ENCODE measurements around the gene FHIT. TPM values are rescaled to one million over a fixed set of nuclear protein-coding genes. Genes with fewer than 3 reads are reported as not detected.

The FHIT gene
- total RNA-seq, 1 donor from 2014 or later: 20.2 TPM

- no peak overlapping the region for H3K4me3 Mint-ChIP-seq (ENCODE audit: unreplicated experiment)
- H3K4me1 Mint-ChIP-seq (ENCODE audit: unreplicated experiment): peaks cover 23% of the 10 kb centered on the region
- H3K9me3 Mint-ChIP-seq (ENCODE audit: unreplicated experiment): no peaks in the 10 kb centered on the region
- TF ChIP-seq CTCF (IDR thresholded peaks at IDR 0.05; ENCODE audit: unreplicated experiment): no peak
- no peak for DNase-seq (ENCODE audit: low spot score)
- H3K27me3 Mint-ChIP-seq (ENCODE audit: unreplicated experiment): peaks cover 1% of the 10 kb centered on the region
- peaks cover 4% of the 10 kb centered on the region for H3K36me3 Mint-ChIP-seq (ENCODE audit: low read depth, unreplicated experiment)
- no peak overlapping the region for H3K27ac Mint-ChIP-seq (ENCODE audit: unreplicated experiment)
Observed at GRCh38 chr3:60645801-60646200, 605.5 kb downstream of the FHIT start.

GRCh38 chr3:60643831-60644230 is 607.4 kb downstream of the FHIT start:
- H3K4me1 Mint-ChIP-seq (ENCODE audit: unreplicated experiment): peaks cover 23% of the 10 kb centered on the region
- DNase-seq (ENCODE audit: low spot score): no peak
- no peaks in the 10 kb centered on the region for H3K9me3 Mint-ChIP-seq (ENCODE audit: unreplicated experiment)
- no peak for TF ChIP-seq CTCF (IDR thresholded peaks at IDR 0.05; ENCODE audit: unreplicated experiment)
- H3K4me3 Mint-ChIP-seq (ENCODE audit: unreplicated experiment): no peak overlapping the region
- peaks cover 4% of the 10 kb centered on the region for H3K36me3 Mint-ChIP-seq (ENCODE audit: low read depth, unreplicated experiment)
- peaks cover 1% of the 10 kb centered on the region for H3K27me3 Mint-ChIP-seq (ENCODE audit: unreplicated experiment)
- H3K27ac Mint-ChIP-seq (ENCODE audit: unreplicated experiment): no peak overlapping the region

- no peak overlapping the region for H3K27ac Mint-ChIP-seq (ENCODE audit: unreplicated experiment)
- no peak overlapping the region for H3K4me3 Mint-ChIP-seq (ENCODE audit: unreplicated experiment)
- no peaks in the 10 kb centered on the region for H3K9me3 Mint-ChIP-seq (ENCODE audit: unreplicated experiment)
- TF ChIP-seq CTCF (IDR thresholded peaks at IDR 0.05; ENCODE audit: unreplicated experiment): no peak
- peaks cover 29% of the 10 kb centered on the region for H3K4me1 Mint-ChIP-seq (ENCODE audit: unreplicated experiment)
- no peak for DNase-seq (ENCODE audit: low spot score)
- peaks cover 1% of the 10 kb centered on the region for H3K27me3 Mint-ChIP-seq (ENCODE audit: unreplicated experiment)
- H3K36me3 Mint-ChIP-seq (ENCODE audit: low read depth, unreplicated experiment): peaks cover 4% of the 10 kb centered on the region
Observed at GRCh38 chr3:60641354-60641753, 609.9 kb downstream of the FHIT start.

GRCh38 chr3:60636846-60637245 is 614.4 kb downstream of the FHIT start:
- H3K9me3 Mint-ChIP-seq (ENCODE audit: unreplicated experiment): no peaks in the 10 kb centered on the region
- H3K36me3 Mint-ChIP-seq (ENCODE audit: low read depth, unreplicated experiment): no peaks in the 10 kb centered on the region
- DNase-seq (ENCODE audit: low spot score): no peak
- no peak overlapping the region for H3K27ac Mint-ChIP-seq (ENCODE audit: unreplicated experiment)
- no peaks in the 10 kb centered on the region for H3K27me3 Mint-ChIP-seq (ENCODE audit: unreplicated experiment)
- H3K4me3 Mint-ChIP-seq (ENCODE audit: unreplicated experiment): no peak overlapping the region
- TF ChIP-seq CTCF (IDR thresholded peaks at IDR 0.05; ENCODE audit: unreplicated experiment): no peak
- peaks cover 8% of the 10 kb centered on the region for H3K4me1 Mint-ChIP-seq (ENCODE audit: unreplicated experiment)

GRCh38 chr3:60633644-60634043 is 617.6 kb downstream of the FHIT start:
- Mint-ChIP-seq H3K4me1 (ENCODE audit: unreplicated experiment) (peaks cover 19% of the 10 kb centered on the region), H3K27ac (ENCODE audit: unreplicated experiment) (no peak overlapping the region), H3K27me3 (ENCODE audit: unreplicated experiment) (no peaks in the 10 kb centered on the region), H3K9me3 (ENCODE audit: unreplicated experiment) (no peaks in the 10 kb centered on the region), H3K36me3 (ENCODE audit: low read depth, unreplicated experiment) (no peaks in the 10 kb centered on the region), H3K4me3 (ENCODE audit: unreplicated experiment) (no peak overlapping the region)
- no peak for DNase-seq (ENCODE audit: low spot score)
- TF ChIP-seq CTCF (IDR thresholded peaks at IDR 0.05; ENCODE audit: unreplicated experiment): no peak
